RWPE2 (cell line): ENCODE data around the gene TMEM94.

ENCODE experiments used
- ATAC-seq: fragments of 200-7000 bp; cut with Tn5 transposase; 3 replicates; pipeline ENCODE4 v1.9.1; 2021; ENCODE audit warnings: low read depth
- DNase-seq: peaks from one replicate; pipeline ENCODE4 v3.0.0-alpha.2; 2020; ENCODE audit warnings: low spot score
- H3K27ac ChIP-seq: fragments of 450-650 bp; 2 replicates; pipeline ENCODE4 v1.5.1; 2017; ENCODE audit warnings: mild to moderate bottlenecking; ENCODE audit not compliant: poor library complexity, severe bottlenecking
- H3K27me3 ChIP-seq: fragments of 250-450 bp; sonication (Bioruptor Pico); 2 replicates; pipeline ENCODE4 v1.5.1; 2021; ENCODE audit warnings: mild to moderate bottlenecking, moderate library complexity; ENCODE audit not compliant: insufficient read depth, poor library complexity, severe bottlenecking
- H3K36me3 ChIP-seq: fragments of 250-450 bp; sonication (Bioruptor Pico); 2 replicates; pipeline ENCODE4 v1.5.1; 2020; ENCODE audit warnings: low read depth, mild to moderate bottlenecking, moderate library complexity
- H3K4me1 ChIP-seq: fragments of 250-450 bp; sonication (Bioruptor Pico); 2 replicates; pipeline ENCODE4 v1.5.1; 2021; ENCODE audit warnings: mild to moderate bottlenecking, moderate library complexity; ENCODE audit not compliant: insufficient read depth, poor library complexity, severe bottlenecking
- H3K4me3 ChIP-seq: fragments of 250-450 bp; sonication (Bioruptor Pico); 2 replicates; pipeline ENCODE4 v1.5.1; 2021; ENCODE audit warnings: mild to moderate bottlenecking, moderate library complexity; ENCODE audit not compliant: severe bottlenecking
- H3K9me3 ChIP-seq: fragments of 250-450 bp; sonication (Bioruptor Pico); 2 replicates; pipeline ENCODE4 v1.5.1; 2021; ENCODE audit warnings: mild to moderate bottlenecking, moderate library complexity; ENCODE audit not compliant: severe bottlenecking
- CTCF ChIP-seq: fragments of 450-650 bp; IDR thresholded peaks from one replicate; pipeline ENCODE4 v1.5.1; 2017; ENCODE audit warnings: mild to moderate bottlenecking, moderate library complexity; ENCODE audit not compliant: poor library complexity, severe bottlenecking

Gene TMEM94

GRCh38 chr17:75491680-75492079 is 35.2 kb downstream of the TMEM94 start:
- peaks cover 5% of the 10 kb centered on the region; the same call in 1 of the 2 replicates for H3K36me3 ChIP-seq
- no peaks in the 10 kb centered on the region for H3K27me3 ChIP-seq
- no peak overlapping the region for H3K4me3 ChIP-seq
- no peak for ATAC-seq
- no peaks in the 10 kb centered on the region for H3K9me3 ChIP-seq
- no peak for TF ChIP-seq CTCF
- H3K4me1 ChIP-seq = no peaks in the 10 kb centered on the region
- DNase-seq = no peak
- no peak overlapping the region for H3K27ac ChIP-seq

- ATAC-seq = no peak
Measured at GRCh38 chr17:75492555-75493168, 36.2 kb downstream of the TMEM94 start.

GRCh38 chr17:75493476-75494129 is 37.2 kb downstream of the TMEM94 start:
- Histone ChIP-seq H3K9me3 (no peaks in the 10 kb centered on the region), H3K27ac (no peak overlapping the region), H3K4me1 (no peaks in the 10 kb centered on the region), H3K27me3 (no peaks in the 10 kb centered on the region), H3K4me3 (no peak overlapping the region), H3K36me3 (peaks cover 10% of the 10 kb centered on the region; the same call in 1 of the 2 replicates)
- no peak for ATAC-seq
- DNase-seq = no peak
- TF ChIP-seq CTCF = no peak

More at GRCh38 chr17:75492555-75493168, 36.2 kb downstream of the TMEM94 start:
- no peaks in the 10 kb centered on the region for H3K9me3 ChIP-seq
- H3K27me3 ChIP-seq = no peaks in the 10 kb centered on the region
- no peak for TF ChIP-seq CTCF
- no peaks in the 10 kb centered on the region for H3K4me1 ChIP-seq
- H3K4me3 ChIP-seq = no peak overlapping the region
- no peak for DNase-seq
- no peak overlapping the region for H3K27ac ChIP-seq
- H3K36me3 ChIP-seq = peaks cover 9% of the 10 kb centered on the region; the same call in 1 of the 2 replicates

- Histone ChIP-seq H3K27ac (no peak overlapping the region), H3K36me3 (peaks cover 10% of the 10 kb centered on the region; the same call in 1 of the 2 replicates), H3K9me3 (no peaks in the 10 kb centered on the region), H3K4me1 (no peaks in the 10 kb centered on the region), H3K27me3 (no peaks in the 10 kb centered on the region), H3K4me3 (no peak overlapping the region)
- ATAC-seq = no peak
- no peak for DNase-seq
- TF ChIP-seq CTCF = no peak
Measured at GRCh38 chr17:75494326-75494877, 38.0 kb downstream of the TMEM94 start.
